Neural crest cell (in vitro differentiated cells): ENCODE results near the gene CRP. TPM values are rescaled to one million over a fixed set of nuclear protein-coding genes. Genes with fewer than 3 reads are reported as not detected.

Source experiments
- DNase-seq: peaks from one replicate; pipeline ENCODE4 v3.0.0; 2021; ENCODE audit warnings: low read depth, mixed read lengths, low spot score
- H3K27ac Mint-ChIP-seq: one replicate; pipeline ENCODE4 v1.8.0; 2021; ENCODE audit warnings: mild to moderate bottlenecking, mixed read lengths; ENCODE audit not compliant: unreplicated experiment
- H3K27me3 Mint-ChIP-seq: 2 replicates; pipeline ENCODE4 v1.8.0; 2021; ENCODE audit warnings: low read depth, mild to moderate bottlenecking, mixed read lengths
- H3K36me3 Mint-ChIP-seq: 2 replicates; pipeline ENCODE4 v1.8.0; 2021; ENCODE audit warnings: low read depth, mild to moderate bottlenecking, mixed read lengths
- H3K4me1 Mint-ChIP-seq: 2 replicates; pipeline ENCODE4 v1.8.0; 2021; ENCODE audit warnings: mixed read lengths
- H3K4me3 Mint-ChIP-seq: one replicate; pipeline ENCODE4 v1.8.0; 2021; ENCODE audit warnings: mild to moderate bottlenecking, mixed read lengths
- H3K9me3 Mint-ChIP-seq: 2 replicates; pipeline ENCODE4 v1.8.0; 2021; ENCODE audit warnings: mixed read lengths
- CTCF ChIP-seq: fragments of 200-600 bp; sonication (generic); conservative IDR thresholded peaks from 2 replicates; pipeline ENCODE4 v1.5.0; 2021; ENCODE audit warnings: antibody characterized with exemption, mild to moderate bottlenecking
- total RNA-seq: library from RNA; stranded (reverse); gene quantifications from 2 replicates; pipeline ENCODE4 v1.2.1, GENCODE V29; 2021

Gene CRP
- total RNA-seq, 1 donor from 2014 or later = not detected

GRCh38 chr1:159707472-159708260 lies 6.7 kb downstream of the CRP start:
- no peaks in the 10 kb centered on the region for H3K36me3 Mint-ChIP-seq
- H3K4me3 Mint-ChIP-seq = no peak overlapping the region
- no peak overlapping the region for H3K27ac Mint-ChIP-seq
- no peak for TF ChIP-seq CTCF
- peaks cover 3% of the 10 kb centered on the region for H3K27me3 Mint-ChIP-seq
- peaks cover 12% of the 10 kb centered on the region for H3K4me1 Mint-ChIP-seq
- H3K9me3 Mint-ChIP-seq = no peaks in the 10 kb centered on the region
- no peak for DNase-seq

- no peak overlapping the region for H3K4me3 Mint-ChIP-seq
- no peak overlapping the region for H3K27ac Mint-ChIP-seq
- H3K27me3 Mint-ChIP-seq = no peaks in the 10 kb centered on the region
- H3K9me3 Mint-ChIP-seq = no peaks in the 10 kb centered on the region
- DNase-seq = no peak
- peaks cover 12% of the 10 kb centered on the region for H3K4me1 Mint-ChIP-seq
- TF ChIP-seq CTCF = no peak
- H3K36me3 Mint-ChIP-seq = no peaks in the 10 kb centered on the region
Measured at GRCh38 chr1:159705904-159706256, 8.5 kb downstream of the CRP start.

- Mint-ChIP-seq H3K36me3 (no peaks in the 10 kb centered on the region), H3K27ac (no peak overlapping the region), H3K4me3 (no peak overlapping the region), H3K4me1 (peaks cover 12% of the 10 kb centered on the region), H3K27me3 (peaks cover under 1% of the 10 kb centered on the region), H3K9me3 (no peaks in the 10 kb centered on the region)
- TF ChIP-seq CTCF = no peak
- no peak for DNase-seq
Measured at GRCh38 chr1:159705251-159705903, 9.0 kb downstream of the CRP start.

- Mint-ChIP-seq H3K4me1 (peaks cover 12% of the 10 kb centered on the region), H3K27ac (no peak overlapping the region), H3K36me3 (no peaks in the 10 kb centered on the region), H3K9me3 (no peaks in the 10 kb centered on the region), H3K27me3 (peaks cover 7% of the 10 kb centered on the region), H3K4me3 (no peak overlapping the region)
- TF ChIP-seq CTCF = no peak
- no peak for DNase-seq
Measured at GRCh38 chr1:159704481-159704880, 9.9 kb downstream of the CRP start.

GRCh38 chr1:159700312-159700711 lies 14.1 kb downstream of the CRP start:
- Mint-ChIP-seq H3K4me1 (peaks cover 3% of the 10 kb centered on the region), H3K27ac (no peak overlapping the region), H3K36me3 (no peaks in the 10 kb centered on the region), H3K4me3 (no peak overlapping the region), H3K27me3 (peaks cover 22% of the 10 kb centered on the region), H3K9me3 (peaks cover 4% of the 10 kb centered on the region)
- TF ChIP-seq CTCF = no peak
- DNase-seq = no peak
